ENCODE data around the gene SPEN.
A peak's percentile ranks its signal among the peaks of the same experiment; 100 is the strongest.

Gene SPEN

DNA sequence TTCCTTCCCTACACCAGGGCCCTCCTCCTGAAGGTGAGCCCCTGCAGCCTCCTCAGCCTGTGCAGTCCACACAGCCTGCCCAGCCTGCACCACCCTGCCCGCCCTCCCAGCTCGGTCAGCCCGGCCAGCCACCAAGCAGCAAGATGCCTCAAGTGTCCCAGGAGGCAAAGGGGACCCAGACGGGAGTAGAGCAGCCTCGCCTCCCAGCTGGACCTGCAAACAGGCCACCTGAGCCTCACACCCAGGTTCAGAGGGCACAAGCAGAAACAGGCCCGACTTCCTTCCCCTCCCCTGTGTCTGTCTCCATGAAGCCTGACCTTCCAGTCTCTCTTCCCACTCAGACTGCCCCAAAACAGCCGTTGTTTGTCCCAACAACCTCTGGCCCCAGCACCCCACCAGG is 89.6 kb downstream of the SPEN start:
- TF ChIP-seq, protein P1, sequence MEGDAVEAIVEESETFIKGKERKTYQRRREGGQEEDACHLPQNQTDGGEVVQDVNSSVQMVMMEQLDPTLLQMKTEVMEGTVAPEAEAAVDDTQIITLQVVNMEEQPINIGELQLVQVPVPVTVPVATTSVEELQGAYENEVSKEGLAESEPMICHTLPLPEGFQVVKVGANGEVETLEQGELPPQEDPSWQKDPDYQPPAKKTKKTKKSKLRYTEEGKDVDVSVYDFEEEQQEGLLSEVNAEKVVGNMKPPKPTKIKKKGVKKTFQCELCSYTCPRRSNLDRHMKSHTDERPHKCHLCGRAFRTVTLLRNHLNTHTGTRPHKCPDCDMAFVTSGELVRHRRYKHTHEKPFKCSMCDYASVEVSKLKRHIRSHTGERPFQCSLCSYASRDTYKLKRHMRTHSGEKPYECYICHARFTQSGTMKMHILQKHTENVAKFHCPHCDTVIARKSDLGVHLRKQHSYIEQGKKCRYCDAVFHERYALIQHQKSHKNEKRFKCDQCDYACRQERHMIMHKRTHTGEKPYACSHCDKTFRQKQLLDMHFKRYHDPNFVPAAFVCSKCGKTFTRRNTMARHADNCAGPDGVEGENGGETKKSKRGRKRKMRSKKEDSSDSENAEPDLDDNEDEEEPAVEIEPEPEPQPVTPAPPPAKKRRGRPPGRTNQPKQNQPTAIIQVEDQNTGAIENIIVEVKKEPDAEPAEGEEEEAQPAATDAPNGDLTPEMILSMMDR (conservative IDR thresholded peaks at IDR 0.05; ENCODE audit: control insufficient read depth, insufficient read depth, low read depth, low read length) = no peak
- DNase-seq (ENCODE audit: low read depth) = no peak
- no peak overlapping the region for H3K4me3 ChIP-seq (ENCODE audit: control insufficient read depth, low read depth, low read length)

DNA sequence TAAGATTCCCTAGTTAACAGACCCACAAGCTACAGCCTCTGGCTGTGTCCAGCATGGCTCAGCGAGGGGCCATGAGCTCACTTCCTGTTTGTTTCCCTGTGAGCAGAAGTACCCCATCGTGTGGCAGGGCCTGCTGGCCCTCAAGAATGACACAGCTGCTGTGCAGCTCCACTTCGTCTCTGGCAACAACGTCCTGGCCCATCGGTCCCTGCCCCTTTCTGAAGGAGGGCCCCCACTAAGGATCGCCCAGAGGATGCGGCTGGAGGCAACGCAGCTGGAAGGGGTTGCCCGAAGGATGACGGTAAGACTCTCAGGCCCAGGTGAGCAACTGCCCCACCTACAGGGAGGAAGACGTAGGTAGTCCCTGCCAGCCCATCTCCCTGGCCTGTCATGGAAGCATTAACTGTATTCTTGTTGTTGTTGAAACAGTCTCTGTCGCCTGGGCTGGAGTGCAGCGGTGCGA is 90.2 kb downstream of the SPEN start:
- H3K4me3 ChIP-seq (ENCODE audit: control insufficient read depth, low read depth, low read length) = no peak overlapping the region
- DNase-seq (ENCODE audit: low read depth) = peak; percentile 45
- TF ChIP-seq, protein P1 (conservative IDR thresholded peaks at IDR 0.05; ENCODE audit: control insufficient read depth, insufficient read depth, low read depth, low read length) = no peak

DNA sequence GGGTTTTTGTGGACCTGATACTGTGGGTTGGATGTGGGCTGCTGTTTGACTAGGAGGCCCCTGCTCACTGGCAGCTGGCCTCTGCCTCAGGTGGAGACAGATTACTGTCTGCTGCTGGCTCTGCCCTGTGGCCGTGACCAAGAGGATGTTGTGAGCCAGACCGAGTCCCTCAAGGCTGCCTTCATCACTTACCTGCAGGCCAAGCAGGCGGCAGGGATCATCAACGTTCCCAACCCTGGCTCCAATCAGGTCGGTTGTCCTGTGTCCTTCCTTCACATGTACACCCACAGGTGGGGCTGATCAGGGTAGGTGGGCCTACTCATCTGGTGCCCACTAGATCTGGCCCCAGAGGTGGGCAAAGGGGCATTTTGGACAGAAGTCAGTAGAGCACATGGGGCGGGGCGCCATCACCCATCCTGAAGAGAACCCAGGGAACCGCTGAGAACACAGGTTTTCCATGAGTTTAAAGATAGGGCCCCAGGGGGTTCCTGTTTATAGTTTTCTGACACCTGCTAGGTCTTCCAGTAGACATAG is 91.2 kb downstream of the SPEN start:
- DNase-seq (ENCODE audit: low read depth) = no peak
- H3K4me3 ChIP-seq (ENCODE audit: control insufficient read depth, low read depth, low read length) = no peak overlapping the region
- TF ChIP-seq, protein P1 (conservative IDR thresholded peaks at IDR 0.05; ENCODE audit: control insufficient read depth, insufficient read depth, low read depth, low read length) = no peak

- TF ChIP-seq, protein P1 (conservative IDR thresholded peaks at IDR 0.05; ENCODE audit: control insufficient read depth, insufficient read depth, low read depth, low read length) = no peak
- peak; percentile 28 for DNase-seq (ENCODE audit: low read depth)
- no peak overlapping the region for H3K4me3 ChIP-seq (ENCODE audit: control insufficient read depth, low read depth, low read length)
Measured at GRCh38 chr1:15939181-15940109, 91.9 kb downstream of the SPEN start.

- DNase-seq (ENCODE audit: low read depth) = no peak
- TF ChIP-seq, protein P1 (conservative IDR thresholded peaks at IDR 0.05; ENCODE audit: control insufficient read depth, insufficient read depth, low read depth, low read length) = no peak
- H3K4me3 ChIP-seq (ENCODE audit: control insufficient read depth, low read depth, low read length) = no peak overlapping the region
Measured at GRCh38 chr1:15940110-15941043, 92.9 kb downstream of the SPEN start.
